Measurements from ENCODE around the gene NAA15. TPM values are rescaled to one million over a fixed set of nuclear protein-coding genes. Genes with fewer than 3 reads are reported as not detected.
A peak's percentile ranks its signal among the peaks of the same experiment; 100 is the strongest.

Gene NAA15
- total RNA-seq, 1 experiment from 2014 or later: 41.0 TPM

- Histone ChIP-seq H3K9me2 (replicated peaks; ENCODE audit: low read length) (no peaks in the 10 kb centered on the region), H3K4me2 (ENCODE audit: low read length) (0 out of 2 replicates have a peak overlapping the region, but pooled peaks have one; percentile 10), H3F3A (ENCODE audit: low read length, unreplicated experiment) (no peaks in the 10 kb centered on the region), H2AFZ (ENCODE audit: low read length) (no peak overlapping the region), H3K9me3 (ENCODE audit: low read length) (no peaks in the 10 kb centered on the region), H3K27ac (ENCODE audit: low read length) (no peak overlapping the region), H3K36me3 (ENCODE audit: low read depth, low read length) (no peaks in the 10 kb centered on the region), H3K27me3 (ENCODE audit: low read length) (no peaks in the 10 kb centered on the region), H3K79me2 (ENCODE audit: low read length) (no peaks in the 10 kb centered on the region), H3K9ac (ENCODE audit: low read length) (no peak overlapping the region), H4K20me1 (ENCODE audit: low read length) (no peaks in the 10 kb centered on the region), H3K4me1 (ENCODE audit: insufficient read depth, low read length) (peaks cover 14% of the 10 kb centered on the region), H3K4me3 (ENCODE audit: low read length) (no peak overlapping the region)
- ATAC-seq (no peak), DNase-seq (peak; percentile 30)
- CTCF ChIA-PET: interaction anchor here (0.7 kb wide), 1 partner anchor 28 kb away, joined by 4 read pairs; no protein-coding TSS in a partner anchor
- POLR2A ChIA-PET (ENCODE audit: unreplicated experiment): no interaction called here
- BruUV-seq (replicated peaks): no TSS peak
- no peak for TF ChIP-seq CTCF (conservative IDR thresholded peaks at IDR 0.05; ENCODE audit: low read depth, low read length)
- TF ChIP-seq EZH2 (IDR thresholded peaks at IDR 0.05; ENCODE audit: low read length, unreplicated experiment): no peak
- TF ChIP-seq EZH2phosphoT487 (IDR thresholded peaks at IDR 0.05; ENCODE audit: borderline replicate concordance, low read length): no peak
- intact Hi-C loops (cut with micrococcal nuclease): no loop called here
These were observed 34.0 kb upstream of the NAA15 start for GRCh38 chr4:139267301-139267700.

- H3K9me3 ChIP-seq (ENCODE audit: low read length): no peaks in the 10 kb centered on the region
- BruUV-seq (replicated peaks): no TSS peak
- CTCF ChIA-PET: no interaction called here
- no peak overlapping the region for H3K4me3 ChIP-seq (ENCODE audit: low read length)
- no peaks in the 10 kb centered on the region for H3F3A ChIP-seq (ENCODE audit: low read length, unreplicated experiment)
- H3K4me2 ChIP-seq (ENCODE audit: low read length): no peak overlapping the region
- H3K9me2 ChIP-seq (replicated peaks; ENCODE audit: low read length): no peaks in the 10 kb centered on the region
- no peaks in the 10 kb centered on the region for H3K27me3 ChIP-seq (ENCODE audit: low read length)
- TF ChIP-seq EZH2phosphoT487 (IDR thresholded peaks at IDR 0.05; ENCODE audit: borderline replicate concordance, low read length): no peak
- TF ChIP-seq CTCF (conservative IDR thresholded peaks at IDR 0.05; ENCODE audit: low read depth, low read length): no peak
- no peak for TF ChIP-seq EZH2 (IDR thresholded peaks at IDR 0.05; ENCODE audit: low read length, unreplicated experiment)
- H4K20me1 ChIP-seq (ENCODE audit: low read length): no peaks in the 10 kb centered on the region
- POLR2A ChIA-PET (ENCODE audit: unreplicated experiment): no interaction called here
- no peaks in the 10 kb centered on the region for H3K79me2 ChIP-seq (ENCODE audit: low read length)
- no peak overlapping the region for H3K27ac ChIP-seq (ENCODE audit: low read length)
- DNase-seq: no peak
- H3K9ac ChIP-seq (ENCODE audit: low read length): no peak overlapping the region
- H2AFZ ChIP-seq (ENCODE audit: low read length): no peak overlapping the region
- no peaks in the 10 kb centered on the region for H3K4me1 ChIP-seq (ENCODE audit: insufficient read depth, low read length)
- intact Hi-C loops (cut with micrococcal nuclease): no loop called here
- no peaks in the 10 kb centered on the region for H3K36me3 ChIP-seq (ENCODE audit: low read depth, low read length)
- no peak for ATAC-seq
These were observed 27.5 kb upstream of the NAA15 start for GRCh38 chr4:139273835-139274234.

GRCh38 chr4:139274790-139275189 lies 26.5 kb upstream of the NAA15 start:
- ATAC-seq: no peak
- H3K36me3 ChIP-seq (ENCODE audit: low read depth, low read length): no peaks in the 10 kb centered on the region
- H3K4me3 ChIP-seq (ENCODE audit: low read length): no peak overlapping the region
- H3K79me2 ChIP-seq (ENCODE audit: low read length): no peaks in the 10 kb centered on the region
- BruUV-seq (replicated peaks): no TSS peak
- H3K9me2 ChIP-seq (replicated peaks; ENCODE audit: low read length): no peaks in the 10 kb centered on the region
- no peaks in the 10 kb centered on the region for H3K4me1 ChIP-seq (ENCODE audit: insufficient read depth, low read length)
- H2AFZ ChIP-seq (ENCODE audit: low read length): no peak overlapping the region
- no peak for TF ChIP-seq CTCF (conservative IDR thresholded peaks at IDR 0.05; ENCODE audit: low read depth, low read length)
- no peak for TF ChIP-seq EZH2 (IDR thresholded peaks at IDR 0.05; ENCODE audit: low read length, unreplicated experiment)
- TF ChIP-seq EZH2phosphoT487 (IDR thresholded peaks at IDR 0.05; ENCODE audit: borderline replicate concordance, low read length): no peak
- H4K20me1 ChIP-seq (ENCODE audit: low read length): no peaks in the 10 kb centered on the region
- POLR2A ChIA-PET (ENCODE audit: unreplicated experiment): no interaction called here
- no peaks in the 10 kb centered on the region for H3K9me3 ChIP-seq (ENCODE audit: low read length)
- H3K4me2 ChIP-seq (ENCODE audit: low read length): no peak overlapping the region
- H3K9ac ChIP-seq (ENCODE audit: low read length): no peak overlapping the region
- intact Hi-C loops (cut with micrococcal nuclease): no loop called here
- H3K27me3 ChIP-seq (ENCODE audit: low read length): no peaks in the 10 kb centered on the region
- CTCF ChIA-PET: no interaction called here
- no peak for DNase-seq
- no peaks in the 10 kb centered on the region for H3F3A ChIP-seq (ENCODE audit: low read length, unreplicated experiment)
- no peak overlapping the region for H3K27ac ChIP-seq (ENCODE audit: low read length)
